Activated CD8-positive, alpha-beta memory T cell treated with anti-CD3 and anti-CD28 coated beads for 4 hours (primary cell): ENCODE measurements around the gene OXCT1.
"Not testable (repeated sequence)": the region's sequence is repeated elsewhere in the genome, so short reads cannot be mapped to it uniquely, and the experiment has no call there.

Experiments
- DNase-seq, 2 donors: peaks; one replicate each; pipeline ENCODE4 v3.0.0-alpha.2; 2020; ENCODE audit warnings: low read depth in 2 of 2

OXCT1 gene

GRCh38 chr5:41827792-41828191 lies 42.4 kb downstream of the OXCT1 start:
- no peak for DNase-seq

GRCh38 chr5:41822036-41822435 lies 48.2 kb downstream of the OXCT1 start:
- DNase-seq = no peak

GRCh38 chr5:41821051-41821450 lies 49.2 kb downstream of the OXCT1 start:
- DNase-seq = no peak

- DNase-seq = no peak
These were observed 50.1 kb downstream of the OXCT1 start for GRCh38 chr5:41820150-41820549.

- no peak for DNase-seq
These were observed 52.5 kb downstream of the OXCT1 start for GRCh38 chr5:41817625-41818301.

GRCh38 chr5:41815663-41816229 lies 54.5 kb downstream of the OXCT1 start:
- no peak for DNase-seq

- DNase-seq = no peak
These were observed 55.0 kb downstream of the OXCT1 start for GRCh38 chr5:41815261-41815660.

GRCh38 chr5:41814306-41814705 lies 55.9 kb downstream of the OXCT1 start:
- not testable (repeated sequence) for DNase-seq

- DNase-seq = no peak
These were observed 58.1 kb downstream of the OXCT1 start for GRCh38 chr5:41812156-41812555.

GRCh38 chr5:41809128-41809527 lies 61.1 kb downstream of the OXCT1 start:
- DNase-seq = no peak

GRCh38 chr5:41808294-41808693 lies 61.9 kb downstream of the OXCT1 start:
- DNase-seq = no peak

GRCh38 chr5:41797662-41798061 lies 72.6 kb downstream of the OXCT1 start:
- no peak for DNase-seq

GRCh38 chr5:41796061-41796460 lies 74.2 kb downstream of the OXCT1 start:
- no peak for DNase-seq

GRCh38 chr5:41795125-41795524 lies 75.1 kb downstream of the OXCT1 start:
- DNase-seq = no peak

GRCh38 chr5:41794471-41794870 lies 75.8 kb downstream of the OXCT1 start:
- DNase-seq = no peak

GRCh38 chr5:41793141-41793770 lies 77.0 kb downstream of the OXCT1 start:
- DNase-seq = no peak

GRCh38 chr5:41790038-41790776 lies 80.0 kb downstream of the OXCT1 start:
- DNase-seq = no peak

GRCh38 chr5:41789434-41789833 lies 80.8 kb downstream of the OXCT1 start:
- DNase-seq = no peak

GRCh38 chr5:41788941-41789368 lies 81.3 kb downstream of the OXCT1 start:
- no peak for DNase-seq

- no peak for DNase-seq
These were observed 83.0 kb downstream of the OXCT1 start for GRCh38 chr5:41787265-41787664.

- no peak for DNase-seq
These were observed 85.2 kb downstream of the OXCT1 start for GRCh38 chr5:41785061-41785460.

- DNase-seq = no peak
These were observed 91.8 kb downstream of the OXCT1 start for GRCh38 chr5:41778410-41778809.

- DNase-seq = no peak
These were observed 93.8 kb downstream of the OXCT1 start for GRCh38 chr5:41776435-41776834.
